ENCODE results near the gene SEMA4B.

The SEMA4B gene

GRCh38 chr15:90203922-90204321 lies 2.8 kb downstream of the SEMA4B start:
- H3K9me3 ChIP-seq (ENCODE audit: control insufficient read depth in 2 of 2, low read length in 2 of 2) = no peaks in the 10 kb centered on the region
- H3K9ac ChIP-seq (ENCODE audit: low read depth in 1 of 2, low read length in 2 of 2) = no peak overlapping the region
- no peaks in the 10 kb centered on the region for H3K27me3 ChIP-seq (ENCODE audit: control insufficient read depth in 2 of 2, insufficient read depth in 2 of 2, low read length in 2 of 2)
- H3K4me3 ChIP-seq (ENCODE audit: low read length in 2 of 2) = no peak overlapping the region
- peaks cover 16 to 25% of the 10 kb centered on the region in 2 donors for H3K4me1 ChIP-seq (ENCODE audit: control insufficient read depth in 2 of 2, insufficient read depth in 2 of 2, low read length in 2 of 2)
- H3K36me3 ChIP-seq (ENCODE audit: control insufficient read depth in 2 of 2, insufficient read depth in 2 of 2, low read length in 2 of 2) = peaks cover 14 to 33% of the 10 kb centered on the region in 2 donors
- no peak overlapping the region for H3K27ac ChIP-seq (ENCODE audit: low read depth in 2 of 2, low read length in 2 of 2)

GRCh38 chr15:90205050-90205848 lies 4.1 kb downstream of the SEMA4B start:
- Histone ChIP-seq H3K9ac (ENCODE audit: low read depth in 1 of 2, low read length in 2 of 2) (no peak overlapping the region), H3K27ac (ENCODE audit: low read depth in 2 of 2, low read length in 2 of 2) (no peak overlapping the region), H3K27me3 (ENCODE audit: control insufficient read depth in 2 of 2, insufficient read depth in 2 of 2, low read length in 2 of 2) (no peaks in the 10 kb centered on the region), H3K36me3 (ENCODE audit: control insufficient read depth in 2 of 2, insufficient read depth in 2 of 2, low read length in 2 of 2) (peaks cover 22 to 40% of the 10 kb centered on the region in 2 donors), H3K9me3 (ENCODE audit: control insufficient read depth in 2 of 2, low read length in 2 of 2) (no peaks in the 10 kb centered on the region), H3K4me1 (ENCODE audit: control insufficient read depth in 2 of 2, insufficient read depth in 2 of 2, low read length in 2 of 2) (peaks cover 21 to 25% of the 10 kb centered on the region in 2 donors), H3K4me3 (ENCODE audit: low read length in 2 of 2) (no peak overlapping the region)

GRCh38 chr15:90205886-90206285 lies 4.8 kb downstream of the SEMA4B start:
- H3K27me3 ChIP-seq (ENCODE audit: control insufficient read depth in 2 of 2, insufficient read depth in 2 of 2, low read length in 2 of 2) = no peaks in the 10 kb centered on the region
- H3K4me1 ChIP-seq (ENCODE audit: control insufficient read depth in 2 of 2, insufficient read depth in 2 of 2, low read length in 2 of 2) = peaks cover 23 to 24% of the 10 kb centered on the region in 2 donors
- no peaks in the 10 kb centered on the region for H3K9me3 ChIP-seq (ENCODE audit: control insufficient read depth in 2 of 2, low read length in 2 of 2)
- H3K9ac ChIP-seq (ENCODE audit: low read depth in 1 of 2, low read length in 2 of 2) = no peak overlapping the region
- H3K4me3 ChIP-seq (ENCODE audit: low read length in 2 of 2) = no peak overlapping the region
- H3K27ac ChIP-seq (ENCODE audit: low read depth in 2 of 2, low read length in 2 of 2) = no peak overlapping the region
- peaks cover 26 to 45% of the 10 kb centered on the region in 2 donors for H3K36me3 ChIP-seq (ENCODE audit: control insufficient read depth in 2 of 2, insufficient read depth in 2 of 2, low read length in 2 of 2)

GRCh38 chr15:90207252-90207651 lies 6.1 kb downstream of the SEMA4B start:
- Histone ChIP-seq H3K36me3 (ENCODE audit: control insufficient read depth in 2 of 2, insufficient read depth in 2 of 2, low read length in 2 of 2) (peaks cover 26 to 45% of the 10 kb centered on the region in 2 donors), H3K27me3 (ENCODE audit: control insufficient read depth in 2 of 2, insufficient read depth in 2 of 2, low read length in 2 of 2) (no peaks in the 10 kb centered on the region), H3K9me3 (ENCODE audit: control insufficient read depth in 2 of 2, low read length in 2 of 2) (no peaks in the 10 kb centered on the region), H3K4me1 (ENCODE audit: control insufficient read depth in 2 of 2, insufficient read depth in 2 of 2, low read length in 2 of 2) (peaks cover 33% of the 10 kb centered on the region in 2 donors), H3K27ac (ENCODE audit: low read depth in 2 of 2, low read length in 2 of 2) (no peak overlapping the region), H3K9ac (ENCODE audit: low read depth in 1 of 2, low read length in 2 of 2) (no peak overlapping the region), H3K4me3 (ENCODE audit: low read length in 2 of 2) (no peak overlapping the region)

- H3K36me3 ChIP-seq (ENCODE audit: control insufficient read depth in 2 of 2, insufficient read depth in 2 of 2, low read length in 2 of 2) = peaks cover 29 to 48% of the 10 kb centered on the region in 2 donors
- H3K9me3 ChIP-seq (ENCODE audit: control insufficient read depth in 2 of 2, low read length in 2 of 2) = no peaks in the 10 kb centered on the region
- H3K4me1 ChIP-seq (ENCODE audit: control insufficient read depth in 2 of 2, insufficient read depth in 2 of 2, low read length in 2 of 2) = peaks cover 35 to 36% of the 10 kb centered on the region in 2 donors
- H3K27ac ChIP-seq (ENCODE audit: low read depth in 2 of 2, low read length in 2 of 2) = no peak overlapping the region
- no peak overlapping the region for H3K4me3 ChIP-seq (ENCODE audit: low read length in 2 of 2)
- no peaks in the 10 kb centered on the region for H3K27me3 ChIP-seq (ENCODE audit: control insufficient read depth in 2 of 2, insufficient read depth in 2 of 2, low read length in 2 of 2)
- no peak overlapping the region for H3K9ac ChIP-seq (ENCODE audit: low read depth in 1 of 2, low read length in 2 of 2)
Measured at GRCh38 chr15:90208356-90208755, 7.2 kb downstream of the SEMA4B start.

GRCh38 chr15:90209591-90209990 lies 8.5 kb downstream of the SEMA4B start:
- Histone ChIP-seq H3K27me3 (ENCODE audit: control insufficient read depth in 2 of 2, insufficient read depth in 2 of 2, low read length in 2 of 2) (no peaks in the 10 kb centered on the region), H3K9ac (ENCODE audit: low read depth in 1 of 2, low read length in 2 of 2) (no peak overlapping the region), H3K4me1 (ENCODE audit: control insufficient read depth in 2 of 2, insufficient read depth in 2 of 2, low read length in 2 of 2) (peaks cover 34 to 44% of the 10 kb centered on the region in 2 donors), H3K27ac (ENCODE audit: low read depth in 2 of 2, low read length in 2 of 2) (peak overlapping the region in 1 of 2 donors; percentile 97), H3K4me3 (ENCODE audit: low read length in 2 of 2) (no peak overlapping the region), H3K36me3 (ENCODE audit: control insufficient read depth in 2 of 2, insufficient read depth in 2 of 2, low read length in 2 of 2) (peaks cover 29 to 45% of the 10 kb centered on the region in 2 donors), H3K9me3 (ENCODE audit: control insufficient read depth in 2 of 2, low read length in 2 of 2) (no peaks in the 10 kb centered on the region)

GRCh38 chr15:90210593-90210992 lies 9.5 kb downstream of the SEMA4B start:
- Histone ChIP-seq H3K36me3 (ENCODE audit: control insufficient read depth in 2 of 2, insufficient read depth in 2 of 2, low read length in 2 of 2) (peaks cover 25 to 38% of the 10 kb centered on the region in 2 donors), H3K27me3 (ENCODE audit: control insufficient read depth in 2 of 2, insufficient read depth in 2 of 2, low read length in 2 of 2) (no peaks in the 10 kb centered on the region), H3K9me3 (ENCODE audit: control insufficient read depth in 2 of 2, low read length in 2 of 2) (no peaks in the 10 kb centered on the region), H3K9ac (ENCODE audit: low read depth in 1 of 2, low read length in 2 of 2) (peak overlapping the region; percentile 54 to 87), H3K4me3 (ENCODE audit: low read length in 2 of 2) (no peak overlapping the region), H3K27ac (ENCODE audit: low read depth in 2 of 2, low read length in 2 of 2) (peak overlapping the region; percentile 97 to 99), H3K4me1 (ENCODE audit: control insufficient read depth in 2 of 2, insufficient read depth in 2 of 2, low read length in 2 of 2) (peaks cover 37 to 48% of the 10 kb centered on the region in 2 donors)

- H3K9ac ChIP-seq (ENCODE audit: low read depth in 1 of 2, low read length in 2 of 2) = peak overlapping the region; percentile 54 to 87
- no peaks in the 10 kb centered on the region for H3K9me3 ChIP-seq (ENCODE audit: control insufficient read depth in 2 of 2, low read length in 2 of 2)
- H3K36me3 ChIP-seq (ENCODE audit: control insufficient read depth in 2 of 2, insufficient read depth in 2 of 2, low read length in 2 of 2) = peaks cover 22 to 34% of the 10 kb centered on the region in 2 donors
- peak overlapping the region; percentile 97 to 99 for H3K27ac ChIP-seq (ENCODE audit: low read depth in 2 of 2, low read length in 2 of 2)
- peaks cover 37 to 48% of the 10 kb centered on the region in 2 donors for H3K4me1 ChIP-seq (ENCODE audit: control insufficient read depth in 2 of 2, insufficient read depth in 2 of 2, low read length in 2 of 2)
- no peaks in the 10 kb centered on the region for H3K27me3 ChIP-seq (ENCODE audit: control insufficient read depth in 2 of 2, insufficient read depth in 2 of 2, low read length in 2 of 2)
- H3K4me3 ChIP-seq (ENCODE audit: low read length in 2 of 2) = peak overlapping the region; percentile 28 to 36
Measured at GRCh38 chr15:90211009-90211408, 9.9 kb downstream of the SEMA4B start.

- Histone ChIP-seq H3K4me1 (ENCODE audit: control insufficient read depth in 2 of 2, insufficient read depth in 2 of 2, low read length in 2 of 2) (peaks cover 37 to 48% of the 10 kb centered on the region in 2 donors), H3K4me3 (ENCODE audit: low read length in 2 of 2) (peak overlapping the region; percentile 28 to 36), H3K27ac (ENCODE audit: low read depth in 2 of 2, low read length in 2 of 2) (peak overlapping the region; percentile 97 to 99), H3K27me3 (ENCODE audit: control insufficient read depth in 2 of 2, insufficient read depth in 2 of 2, low read length in 2 of 2) (no peaks in the 10 kb centered on the region), H3K9me3 (ENCODE audit: control insufficient read depth in 2 of 2, low read length in 2 of 2) (no peaks in the 10 kb centered on the region), H3K36me3 (ENCODE audit: control insufficient read depth in 2 of 2, insufficient read depth in 2 of 2, low read length in 2 of 2) (peaks cover 20 to 30% of the 10 kb centered on the region in 2 donors), H3K9ac (ENCODE audit: low read depth in 1 of 2, low read length in 2 of 2) (peak overlapping the region; percentile 75 to 87)
Measured at GRCh38 chr15:90211440-90212143, 10.5 kb downstream of the SEMA4B start.
